ENCODE data around the gene CES2. TPM values are rescaled to one million over a fixed set of nuclear protein-coding genes. Genes with fewer than 3 reads are reported as not detected.
"Not testable (repeated sequence)": the region's sequence is repeated elsewhere in the genome, so short reads cannot be mapped to it uniquely, and the experiment has no call there.

CES2 gene
- total and polyA plus RNA-seq, 2 donors (not counting 1 experiment from before 2014, with no cell fraction given) = 23.5 to 47.8 TPM

GRCh38 chr16:66972983-66973382 is 37.7 kb downstream of the CES2 start:
- Mint-ChIP-seq H3K9me3 (ENCODE audit: insufficient read depth) (no peaks in the 10 kb centered on the region), H3K27me3 (peaks cover 16% of the 10 kb centered on the region), H3K4me1 (peaks cover 1% of the 10 kb centered on the region), H3K4me3 (no peak overlapping the region), H3K27ac (no peak overlapping the region)
- no peak for TF ChIP-seq CTCF (IDR thresholded peaks at IDR 0.05)
- TF ChIP-seq EZH2 (IDR thresholded peaks at IDR 0.05; ENCODE audit: borderline replicate concordance, insufficient read depth, low read depth, low read length, poor library complexity, severe bottlenecking) = no peak
- intact Hi-C loops (cut with micrococcal nuclease) = no loop called here
- Histone ChIP-seq H3K36me3 (replicated peaks in 1 of 2; ENCODE audit: control extremely low read depth in 1 of 2, control insufficient read depth in 1 of 2, extremely low read depth in 1 of 2, insufficient read depth in 2 of 2, low read length in 1 of 2) (no peaks in the 10 kb centered on the region), H2AFZ (ENCODE audit: insufficient read depth, low read depth, low read length, poor library complexity, severe bottlenecking) (no peak overlapping the region), H4K20me1 (ENCODE audit: control insufficient read depth, insufficient read depth, low read length, poor library complexity, severe bottlenecking) (no peaks in the 10 kb centered on the region), H3K9ac (ENCODE audit: low read length) (no peak overlapping the region), H3K4me1 (ENCODE audit: control insufficient read depth in 2 of 2, insufficient read depth in 2 of 2, low read length in 2 of 2) (peaks cover 0 to 3% of the 10 kb centered on the region in 2 donors), H3K27ac (ENCODE audit: low read length in 2 of 2) (no peak overlapping the region), H3K79me2 (ENCODE audit: control insufficient read depth, insufficient read depth, low read length) (no peaks in the 10 kb centered on the region), H3K27me3 (replicated peaks in 1 of 4; ENCODE audit: control extremely low read depth in 1 of 4, control insufficient read depth in 3 of 4, insufficient read depth in 4 of 4, low read length in 3 of 4) (peaks cover 0 to 13% (median 0%) of the 10 kb centered on the region in 4 experiments), H3K9me3 (ENCODE audit: control extremely low read depth in 1 of 3, control insufficient read depth in 2 of 3, insufficient read depth in 1 of 3, low read length in 2 of 3) (no peaks in the 10 kb centered on the region), H3K4me2 (replicated peaks; ENCODE audit: low read depth, low read length, poor library complexity, severe bottlenecking) (no peak overlapping the region), H3K4me3 (ENCODE audit: control extremely low read depth in 1 of 5, extremely low read depth in 1 of 5, insufficient read depth in 1 of 5, low read depth in 2 of 5, low read length in 4 of 5) (no peak overlapping the region)
- ChIA-PET CTCF (interaction anchor here (1.3 kb wide), 1 partner anchor 182 kb away, joined by 5 read pairs; no protein-coding TSS in a partner anchor), POLR2A (no interaction called here)
- DNase-seq = no peak
- WGBS (ENCODE audit: insufficient coverage) = 95% methylated on average over 9 of the region's 9 CpGs
- no peak for ATAC-seq (ENCODE audit: low read depth)

GRCh38 chr16:66973716-66974115 is 38.4 kb downstream of the CES2 start:
- Histone ChIP-seq H3K79me2 (ENCODE audit: control insufficient read depth, insufficient read depth, low read length) (no peaks in the 10 kb centered on the region), H3K27ac (ENCODE audit: low read length in 2 of 2) (no peak overlapping the region), H3K4me3 (ENCODE audit: control extremely low read depth in 1 of 5, extremely low read depth in 1 of 5, insufficient read depth in 1 of 5, low read depth in 2 of 5, low read length in 4 of 5) (no peak overlapping the region), H2AFZ (ENCODE audit: insufficient read depth, low read depth, low read length, poor library complexity, severe bottlenecking) (no peak overlapping the region), H4K20me1 (ENCODE audit: control insufficient read depth, insufficient read depth, low read length, poor library complexity, severe bottlenecking) (no peaks in the 10 kb centered on the region), H3K27me3 (replicated peaks in 1 of 4; ENCODE audit: control extremely low read depth in 1 of 4, control insufficient read depth in 3 of 4, insufficient read depth in 4 of 4, low read length in 3 of 4) (peaks cover 0 to 13% (median 0%) of the 10 kb centered on the region in 4 experiments), H3K9me3 (ENCODE audit: control extremely low read depth in 1 of 3, control insufficient read depth in 2 of 3, insufficient read depth in 1 of 3, low read length in 2 of 3) (no peaks in the 10 kb centered on the region), H3K36me3 (replicated peaks in 1 of 2; ENCODE audit: control extremely low read depth in 1 of 2, control insufficient read depth in 1 of 2, extremely low read depth in 1 of 2, insufficient read depth in 2 of 2, low read length in 1 of 2) (no peaks in the 10 kb centered on the region), H3K4me2 (replicated peaks; ENCODE audit: low read depth, low read length, poor library complexity, severe bottlenecking) (no peak overlapping the region), H3K9ac (ENCODE audit: low read length) (no peak overlapping the region), H3K4me1 (ENCODE audit: control insufficient read depth in 2 of 2, insufficient read depth in 2 of 2, low read length in 2 of 2) (peaks cover 0 to 3% of the 10 kb centered on the region in 2 donors)
- no peak for TF ChIP-seq EZH2 (IDR thresholded peaks at IDR 0.05; ENCODE audit: borderline replicate concordance, insufficient read depth, low read depth, low read length, poor library complexity, severe bottlenecking)
- no peak for TF ChIP-seq CTCF (IDR thresholded peaks at IDR 0.05)
- Mint-ChIP-seq H3K27ac (no peak overlapping the region), H3K4me3 (no peak overlapping the region), H3K27me3 (peaks cover 16% of the 10 kb centered on the region), H3K9me3 (ENCODE audit: insufficient read depth) (no peaks in the 10 kb centered on the region), H3K4me1 (peaks cover 1% of the 10 kb centered on the region)
- intact Hi-C loops (cut with micrococcal nuclease) = no loop called here
- DNase-seq = no peak
- ChIA-PET POLR2A (no interaction called here), CTCF (interaction anchor here (0.6 to 1.1 kb wide), 2 partner anchors 10 to 45 kb away, joined by 3 to 4 read pairs; no protein-coding TSS in a partner anchor)
- WGBS (ENCODE audit: insufficient coverage) = 90% methylated on average over 4 of the region's 6 CpGs
- ATAC-seq (ENCODE audit: low read depth) = no peak

DNA sequence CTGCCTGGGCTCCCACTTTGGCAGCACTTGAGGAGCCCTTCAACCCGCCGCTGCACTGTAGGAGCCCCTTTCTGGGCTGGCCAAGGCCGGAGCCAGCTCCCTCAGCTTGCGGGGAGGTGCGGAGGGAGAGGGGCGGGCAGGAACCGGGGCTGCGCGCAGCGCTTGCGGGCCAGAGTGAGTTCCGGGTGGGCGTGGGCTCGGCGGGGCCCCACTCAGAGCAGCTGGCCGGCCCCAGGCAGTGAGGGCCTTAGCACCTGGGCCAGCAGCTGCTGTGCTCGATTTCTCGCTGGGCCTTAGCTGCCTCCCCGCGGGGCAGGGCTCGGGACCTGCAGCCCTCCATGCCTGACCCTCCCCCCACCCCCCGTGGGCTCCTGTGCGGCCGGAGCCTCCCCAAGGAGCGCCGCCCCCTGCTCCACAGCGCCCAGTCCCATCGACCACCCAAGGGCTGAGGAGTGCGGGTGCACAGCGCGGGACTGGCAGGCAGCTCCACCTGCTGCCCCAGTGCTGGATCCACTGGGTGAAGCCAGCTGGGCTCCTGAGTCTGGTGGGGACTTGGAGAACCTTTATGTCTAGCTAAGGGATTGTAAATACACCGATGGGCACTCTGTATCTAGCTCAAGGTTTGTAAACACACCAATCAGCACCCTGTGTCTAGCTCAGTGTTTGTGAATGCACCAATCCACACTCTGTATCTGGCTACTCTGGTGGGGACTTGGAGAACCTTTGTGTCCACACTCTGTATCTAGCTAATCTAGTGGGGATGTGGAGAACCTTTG is 39.0 kb downstream of the CES2 start:
- H4K20me1 ChIP-seq (ENCODE audit: control insufficient read depth, insufficient read depth, low read length, poor library complexity, severe bottlenecking); H3K27ac ChIP-seq (ENCODE audit: low read length in 2 of 2); DNase-seq; ATAC-seq (ENCODE audit: low read depth); H3K4me3 Mint-ChIP-seq; H3K9me3 ChIP-seq (ENCODE audit: control extremely low read depth in 1 of 3, control insufficient read depth in 2 of 3, insufficient read depth in 1 of 3, low read length in 2 of 3); H3K36me3 ChIP-seq (replicated peaks in 1 of 2; ENCODE audit: control extremely low read depth in 1 of 2, control insufficient read depth in 1 of 2, extremely low read depth in 1 of 2, insufficient read depth in 2 of 2, low read length in 1 of 2); H3K4me1 Mint-ChIP-seq; H2AFZ ChIP-seq (ENCODE audit: insufficient read depth, low read depth, low read length, poor library complexity, severe bottlenecking); H3K4me2 ChIP-seq (replicated peaks; ENCODE audit: low read depth, low read length, poor library complexity, severe bottlenecking); intact Hi-C loops (cut with micrococcal nuclease); H3K4me3 ChIP-seq (ENCODE audit: control extremely low read depth in 1 of 5, extremely low read depth in 1 of 5, insufficient read depth in 1 of 5, low read depth in 2 of 5, low read length in 4 of 5); H3K79me2 ChIP-seq (ENCODE audit: control insufficient read depth, insufficient read depth, low read length); POLR2A ChIA-PET; H3K27ac Mint-ChIP-seq; H3K4me1 ChIP-seq (ENCODE audit: control insufficient read depth in 2 of 2, insufficient read depth in 2 of 2, low read length in 2 of 2); H3K9me3 Mint-ChIP-seq (ENCODE audit: insufficient read depth); H3K9ac ChIP-seq (ENCODE audit: low read length): not testable (repeated sequence)
- 96% methylated on average over 25 of the region's 32 CpGs for WGBS (ENCODE audit: insufficient coverage)
- H3K27me3 Mint-ChIP-seq = peaks cover 16% of the 10 kb centered on the region
- H3K27me3 ChIP-seq (replicated peaks in 1 of 4; ENCODE audit: control extremely low read depth in 1 of 4, control insufficient read depth in 3 of 4, insufficient read depth in 4 of 4, low read length in 3 of 4) = peaks cover 0 to 13% (median 0%) of the 10 kb centered on the region in 4 experiments
- CTCF ChIA-PET = interaction anchor here (1.1 to 1.7 kb wide), 2 partner anchors 46 to 164 kb away, joined by 3 read pairs; no protein-coding TSS in a partner anchor

All from B cell (primary cell).